ENCODE data around the gene RCVRN. TPM values are rescaled to one million over a fixed set of nuclear protein-coding genes. Genes with fewer than 3 reads are reported as not detected.

RCVRN gene
- not detected in 2 replicates for total RNA-seq

GRCh38 chr17:9905078-9905415, at the start of gene RCVRN:
RCVRN (minus strand) TSS chr17:9905271; CDS start chr17:9905180, 91 bp downstream.

Other genes with a start within 250 kb of the RCVRN start
- not detected in 2 replicates for gene DHRS7C, start 113.7 kb downstream of the RCVRN start, total RNA-seq
- gene GSG1L2, start 83.2 kb downstream of the RCVRN start, total RNA-seq, result not detected in 2 replicates
- not detected in 2 replicates for gene GLP2R, start 79.3 kb downstream of the RCVRN start, total RNA-seq